ENCODE measurements around the gene PDE3A.

- TF ChIP-seq CTCF (IDR thresholded peaks at IDR 0.05) = no peak
- TF ChIP-seq POLR2A (IDR thresholded peaks at IDR 0.05) = no peak
These were observed 18.3 kb upstream of the PDE3A start for GRCh38 chr12:20350026-20350425.

Measured in breast epithelium (tissue), 3 donors.